Mesendoderm (in vitro differentiated cells): ENCODE measurements around the gene TRAFD1. TPM values are rescaled to one million over a fixed set of nuclear protein-coding genes. Genes with fewer than 3 reads are reported as not detected.

Source experiments
- small RNA-seq: library from polyadenylated mRNA; stranded (forward); fragments of <200 nt; extraction: miRNeasy Mini kit (QIAGEN cat#:217004); gene quantifications from one replicate; pipeline ENCODE3, GENCODE V24; 2013; ENCODE audit not compliant: insufficient read depth

Gene TRAFD1

Small RNA genes lying within 50 kb of the gene (small RNA-seq; reads per million reads assigned to genes)
- not detected for gene RF00019
